ENCODE results near the gene HRK.

Gene HRK

GRCh38 chr12:116897476-116897875, 16.2 kb upstream of the HRK start:
- TF ChIP-seq CTCF (IDR thresholded peaks at IDR 0.05) = no peak

- TF ChIP-seq CTCF (IDR thresholded peaks at IDR 0.05) = no peak
Observed at GRCh38 chr12:116896411-116896924, 15.2 kb upstream of the HRK start.

DNA sequence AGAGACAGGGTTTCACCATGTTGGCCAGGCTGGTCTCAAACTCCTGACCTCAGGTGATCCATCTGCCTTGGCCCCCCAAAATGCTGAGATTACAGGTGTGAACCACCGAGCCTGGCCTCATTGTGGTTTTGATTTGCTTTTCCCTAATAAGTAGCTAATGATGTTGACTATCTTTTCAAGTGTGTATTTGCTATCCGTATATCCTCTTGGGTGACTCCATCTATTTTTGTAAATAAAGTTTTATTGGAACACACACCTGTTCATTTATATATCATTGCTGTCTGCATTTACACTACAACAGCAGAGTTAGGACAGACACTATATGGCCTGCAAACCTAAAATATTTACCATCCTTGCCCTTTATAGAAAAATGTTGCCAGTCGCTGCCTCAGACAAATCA, 13.7 kb upstream of the HRK start:
- no peak for TF ChIP-seq CTCF (IDR thresholded peaks at IDR 0.05)

DNA sequence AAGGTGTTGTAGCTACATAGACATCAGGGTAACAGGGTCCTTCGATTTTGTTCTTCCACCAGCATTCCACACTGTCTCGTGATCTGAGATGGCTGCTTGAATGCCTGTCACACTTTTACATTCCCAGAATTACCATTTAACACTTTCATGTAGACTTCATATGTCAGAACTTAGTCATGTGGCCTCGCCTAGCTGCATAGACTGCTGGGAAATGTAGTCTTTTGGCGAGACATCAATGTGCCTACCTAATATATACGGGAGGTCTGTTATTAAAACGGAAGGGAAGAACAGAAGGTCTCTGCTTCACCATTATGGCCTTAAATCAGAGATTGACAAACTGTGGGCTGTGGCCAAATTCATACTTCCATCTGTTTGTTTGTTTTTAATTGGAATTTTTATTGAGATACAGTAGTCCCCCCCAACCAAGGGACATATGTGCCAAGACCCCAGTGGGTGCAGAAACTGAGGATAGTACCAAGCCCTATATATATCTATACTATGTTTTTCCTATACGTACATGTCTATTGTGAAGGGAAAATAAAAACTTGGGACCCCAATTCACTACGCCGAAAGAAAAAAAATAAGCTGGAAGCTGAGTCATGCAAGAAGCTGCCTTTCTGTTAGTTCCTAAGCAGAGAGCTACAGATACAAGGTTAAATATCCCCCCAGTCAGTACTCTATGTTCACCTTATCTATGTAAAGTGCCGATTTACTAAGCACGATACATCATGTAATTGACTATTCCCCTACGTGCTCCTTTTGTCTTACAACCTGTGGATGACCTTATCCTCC, 11.3 kb upstream of the HRK start:
- no peak for TF ChIP-seq CTCF (IDR thresholded peaks at IDR 0.05)

- no peak for TF ChIP-seq CTCF (IDR thresholded peaks at IDR 0.05)
Observed at GRCh38 chr12:116891019-116891418, 9.8 kb upstream of the HRK start.

DNA sequence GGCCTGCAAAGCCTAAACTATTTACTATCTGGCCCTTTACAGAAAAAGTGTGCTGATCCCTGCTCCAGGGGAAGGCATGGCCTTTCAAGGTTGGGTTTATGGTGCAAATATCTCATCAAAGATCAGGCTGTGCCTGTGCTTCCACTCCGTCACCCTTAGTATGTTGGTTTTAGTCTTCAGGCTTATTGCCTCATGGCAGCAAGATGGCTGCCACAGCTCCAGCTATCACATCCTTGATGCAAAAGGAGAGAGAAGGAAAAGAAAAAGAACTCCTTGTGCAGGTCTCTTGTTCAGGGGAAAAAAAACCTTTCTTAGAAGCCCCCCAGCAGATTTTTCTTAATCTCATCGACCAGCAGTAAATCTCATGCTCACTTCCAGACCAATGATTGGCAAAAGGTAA, 9.1 kb upstream of the HRK start:
- TF ChIP-seq CTCF (IDR thresholded peaks at IDR 0.05) = no peak

DNA sequence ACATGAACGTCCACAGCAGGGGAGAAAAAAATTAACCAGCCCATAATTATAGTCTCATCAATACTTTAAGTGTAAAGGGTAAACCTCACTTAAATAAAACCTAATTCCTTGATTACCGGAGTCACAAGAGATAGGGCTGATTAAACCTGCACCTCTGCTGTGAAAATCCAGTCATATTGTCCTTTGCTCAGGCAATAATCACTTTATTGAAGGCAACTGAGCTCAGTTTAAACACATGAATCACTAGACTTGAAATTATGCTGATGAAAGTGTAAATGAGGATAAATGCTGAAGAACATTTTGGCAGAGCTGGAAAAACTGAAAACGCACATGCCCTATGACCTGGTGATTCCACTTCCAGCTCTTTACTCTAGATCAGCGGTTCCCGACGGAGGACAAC, 6.7 kb upstream of the HRK start:
- no peak for TF ChIP-seq CTCF (IDR thresholded peaks at IDR 0.05)
